WERI-Rb-1 (cell line): ENCODE results near the gene ARHGAP20.

ENCODE experiments used
- DNase-seq: peaks from one replicate; pipeline ENCODE4 v3.0.0-alpha.2; 2020
- H3K27ac ChIP-seq: fragments of 250-450 bp; sonication (Bioruptor Pico); 2 replicates; pipeline ENCODE4 v1.5.1; 2020; ENCODE audit warnings: mild to moderate bottlenecking, moderate library complexity
- H3K27me3 ChIP-seq: fragments of 250-450 bp; sonication (Bioruptor Pico); 2 replicates; pipeline ENCODE4 v1.5.1; 2021; ENCODE audit warnings: mild to moderate bottlenecking, low read depth, moderate library complexity; ENCODE audit not compliant: insufficient read depth, severe bottlenecking
- H3K36me3 ChIP-seq: fragments of 250-450 bp; sonication (Bioruptor Pico); 2 replicates; pipeline ENCODE4 v1.5.1; 2020; ENCODE audit warnings: mild to moderate bottlenecking, moderate library complexity
- H3K4me3 ChIP-seq: 2 replicates; pipeline ENCODE4 v1.5.1; 2011; ENCODE audit warnings: low read depth, mild to moderate bottlenecking, control low read depth, low read length
- H3K9me3 ChIP-seq: fragments of 250-450 bp; sonication (Bioruptor Pico); 2 replicates; pipeline ENCODE4 v1.5.1; 2021; ENCODE audit warnings: mild to moderate bottlenecking, moderate library complexity; ENCODE audit not compliant: severe bottlenecking
- CTCF ChIP-seq: IDR thresholded peaks from 2 replicates; pipeline ENCODE4 v1.5.1; 2011; ENCODE audit warnings: low read depth, mild to moderate bottlenecking, control low read depth, inconsistent platforms, low read length

Gene ARHGAP20

GRCh38 chr11:110655967-110656366 lies 56.3 kb downstream of the ARHGAP20 start:
- Histone ChIP-seq H3K4me3 (no peak overlapping the region), H3K27ac (no peak overlapping the region), H3K36me3 (no peaks in the 10 kb centered on the region), H3K27me3 (no peaks in the 10 kb centered on the region), H3K9me3 (no peaks in the 10 kb centered on the region)
- TF ChIP-seq CTCF: no peak
- no peak for DNase-seq

GRCh38 chr11:110654456-110654855 lies 57.8 kb downstream of the ARHGAP20 start:
- no peaks in the 10 kb centered on the region for H3K27me3 ChIP-seq
- no peaks in the 10 kb centered on the region for H3K36me3 ChIP-seq
- no peak for TF ChIP-seq CTCF
- DNase-seq: no peak
- no peak overlapping the region for H3K4me3 ChIP-seq
- no peak overlapping the region for H3K27ac ChIP-seq
- no peaks in the 10 kb centered on the region for H3K9me3 ChIP-seq

GRCh38 chr11:110645253-110645652 lies 67.0 kb downstream of the ARHGAP20 start:
- Histone ChIP-seq H3K27ac (no peak overlapping the region), H3K4me3 (no peak overlapping the region), H3K27me3 (no peaks in the 10 kb centered on the region), H3K36me3 (no peaks in the 10 kb centered on the region), H3K9me3 (no peaks in the 10 kb centered on the region)
- DNase-seq: no peak
- TF ChIP-seq CTCF: no peak

GRCh38 chr11:110634370-110634769 lies 77.9 kb downstream of the ARHGAP20 start:
- no peak for TF ChIP-seq CTCF
- no peak for DNase-seq
- Histone ChIP-seq H3K27ac (no peak overlapping the region), H3K36me3 (no peaks in the 10 kb centered on the region), H3K9me3 (peaks cover 2% of the 10 kb centered on the region), H3K27me3 (no peaks in the 10 kb centered on the region), H3K4me3 (no peak overlapping the region)

- H3K9me3 ChIP-seq: peaks cover 2% of the 10 kb centered on the region
- H3K27me3 ChIP-seq: no peaks in the 10 kb centered on the region
- TF ChIP-seq CTCF: no peak
- no peaks in the 10 kb centered on the region for H3K36me3 ChIP-seq
- no peak for DNase-seq
- no peak overlapping the region for H3K4me3 ChIP-seq
- no peak overlapping the region for H3K27ac ChIP-seq
Measured at GRCh38 chr11:110631551-110631950, 80.7 kb downstream of the ARHGAP20 start.

GRCh38 chr11:110629594-110629993 lies 82.6 kb downstream of the ARHGAP20 start:
- no peaks in the 10 kb centered on the region for H3K27me3 ChIP-seq
- H3K4me3 ChIP-seq: no peak overlapping the region
- DNase-seq: no peak
- H3K9me3 ChIP-seq: peaks cover 2% of the 10 kb centered on the region
- TF ChIP-seq CTCF: no peak
- no peak overlapping the region for H3K27ac ChIP-seq
- H3K36me3 ChIP-seq: no peaks in the 10 kb centered on the region
